Measurements from ENCODE around the gene DSG4.

DSG4 gene

GRCh38 chr18:31410716-31411483, 34.3 kb downstream of the DSG4 start:
- DNase-seq: no peak

- DNase-seq: no peak
Measured at GRCh38 chr18:31413137-31413536, 36.6 kb downstream of the DSG4 start.

GRCh38 chr18:31417850-31418249, 41.3 kb downstream of the DSG4 start:
- DNase-seq: no peak

GRCh38 chr18:31419457-31419932, 42.9 kb downstream of the DSG4 start:
- no peak for DNase-seq

GRCh38 chr18:31420032-31420431, 43.5 kb downstream of the DSG4 start:
- no peak for DNase-seq

GRCh38 chr18:31420524-31420923, 43.9 kb downstream of the DSG4 start:
- no peak for DNase-seq

- no peak for DNase-seq
Measured at GRCh38 chr18:31424383-31424988, 47.9 kb downstream of the DSG4 start.

DNA sequence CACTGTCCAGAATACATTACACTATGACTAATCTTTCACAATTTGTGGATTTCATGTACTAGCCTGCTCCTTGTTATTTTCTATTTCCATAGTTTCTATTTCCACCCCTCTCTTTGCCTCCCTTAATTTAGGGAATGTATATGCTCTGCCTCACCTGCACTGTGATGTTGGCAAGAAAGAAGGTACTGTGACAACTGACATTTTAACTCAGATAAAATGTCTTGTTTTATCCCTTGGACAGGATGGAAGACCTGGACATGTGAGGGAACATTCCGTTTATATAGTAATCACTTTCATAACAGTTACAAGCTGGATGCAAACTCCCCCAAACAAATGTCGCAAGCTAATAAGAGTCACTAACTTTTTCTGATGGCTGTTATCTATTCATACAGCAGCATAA, 49.4 kb downstream of the DSG4 start:
- no peak for DNase-seq

- no peak for DNase-seq
Measured at GRCh38 chr18:31426871-31427406, 50.4 kb downstream of the DSG4 start.

- DNase-seq: no peak
Measured at GRCh38 chr18:31428211-31428610, 51.6 kb downstream of the DSG4 start.

DNA sequence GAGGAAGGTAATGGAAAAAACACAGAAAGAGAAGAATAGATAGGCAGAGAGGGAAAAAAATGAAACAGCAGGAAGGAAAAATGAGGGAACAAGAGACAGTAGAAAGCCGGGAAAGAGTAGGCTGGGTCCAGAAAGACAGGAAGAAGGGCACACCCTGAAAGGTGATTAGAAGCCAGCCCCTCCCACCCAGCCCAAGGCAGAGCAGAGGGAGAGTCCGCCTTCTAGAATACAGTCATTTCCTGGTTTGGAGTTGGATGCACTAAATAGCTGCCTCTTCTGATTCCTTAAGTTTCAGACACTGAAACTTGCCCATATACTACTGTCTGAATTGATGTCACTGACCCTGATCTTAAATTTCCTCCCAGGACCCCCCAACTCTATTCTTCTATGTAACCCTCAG, 53.0 kb downstream of the DSG4 start:
- DNase-seq: no peak

DNA sequence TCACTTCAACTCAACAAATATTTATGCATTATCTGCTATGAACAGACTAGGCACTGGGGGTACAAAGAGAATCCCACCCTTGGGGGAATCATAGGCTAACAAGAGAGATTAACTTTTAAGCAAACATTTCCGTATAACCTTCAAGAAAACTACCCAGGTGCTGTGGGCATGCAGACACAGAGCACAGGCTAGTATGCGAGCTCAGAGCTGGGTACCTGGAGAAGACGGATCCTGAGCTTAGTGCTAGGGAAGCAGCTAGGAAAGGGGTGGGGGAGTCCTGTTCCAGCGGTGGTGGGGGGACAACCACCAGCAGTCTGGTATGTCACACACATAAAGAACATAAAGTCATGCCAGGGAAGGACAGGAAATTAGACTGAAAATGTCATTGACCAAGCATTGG, 53.5 kb downstream of the DSG4 start:
- no peak for DNase-seq

DNA sequence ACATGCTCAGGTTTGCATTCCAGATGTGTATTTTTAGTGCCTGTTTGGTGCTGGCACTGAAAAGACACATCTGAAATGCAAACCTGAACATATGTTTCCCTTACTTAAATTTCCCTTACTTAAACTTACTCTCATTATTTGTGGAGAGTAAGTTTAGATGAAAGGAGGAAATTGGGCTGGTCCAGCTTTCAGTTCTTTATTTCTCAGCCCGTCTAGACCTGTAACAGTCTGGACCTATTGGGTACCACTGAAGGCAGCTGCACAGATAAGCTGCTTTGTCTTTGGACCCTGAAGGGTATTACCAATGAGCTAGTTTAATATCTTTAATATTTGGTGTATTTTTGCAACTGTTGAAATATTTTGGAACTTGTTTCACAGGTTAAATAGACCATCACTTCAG, 54.0 kb downstream of the DSG4 start:
- no peak for DNase-seq

- no peak for DNase-seq
Measured at GRCh38 chr18:31432316-31432715, 55.7 kb downstream of the DSG4 start.

DNA sequence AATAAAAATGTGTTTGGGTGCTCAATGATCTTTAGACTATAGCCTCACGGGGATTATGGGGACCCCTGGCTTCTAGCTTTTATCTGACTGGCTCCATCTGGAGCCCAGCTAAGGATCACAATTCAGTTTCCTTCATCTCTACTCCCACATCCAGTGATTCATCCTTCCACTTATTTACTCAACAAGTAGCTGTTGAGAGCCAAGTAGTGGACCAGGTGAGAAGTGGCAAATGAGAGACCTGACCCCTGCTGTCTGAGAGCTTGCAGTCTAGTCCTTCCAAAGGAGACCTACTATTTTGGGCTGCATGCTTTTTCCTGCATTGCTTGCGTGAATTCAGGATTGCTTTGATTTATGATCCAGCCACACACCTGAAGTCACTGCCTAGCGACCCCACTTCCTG, 60.2 kb downstream of the DSG4 start:
- DNase-seq: no peak

DNA sequence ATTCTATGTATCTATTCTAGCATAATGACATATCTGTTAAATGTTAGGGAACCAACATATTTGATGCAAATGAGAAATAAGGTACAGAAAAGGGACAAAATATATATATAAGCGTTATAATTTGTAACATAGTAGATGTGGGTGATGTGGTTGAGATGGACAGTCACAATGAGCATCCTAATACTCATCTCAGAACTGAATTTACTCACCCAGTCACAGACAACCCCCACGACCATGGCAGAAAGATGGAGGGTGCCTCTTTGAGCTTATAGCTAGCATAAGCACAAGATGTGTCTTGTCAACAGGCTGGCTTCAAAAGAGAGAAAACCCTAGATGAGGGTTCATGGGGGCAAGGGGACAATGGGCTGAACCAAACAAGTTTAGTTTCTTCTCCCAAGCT, 61.8 kb downstream of the DSG4 start:
- DNase-seq: no peak

- DNase-seq: no peak
Measured at GRCh38 chr18:31439807-31440325, 63.3 kb downstream of the DSG4 start.

- DNase-seq: no peak
Measured at GRCh38 chr18:31440787-31441186, 64.2 kb downstream of the DSG4 start.

- no peak for DNase-seq
Measured at GRCh38 chr18:31441493-31441892, 64.9 kb downstream of the DSG4 start.

DNA sequence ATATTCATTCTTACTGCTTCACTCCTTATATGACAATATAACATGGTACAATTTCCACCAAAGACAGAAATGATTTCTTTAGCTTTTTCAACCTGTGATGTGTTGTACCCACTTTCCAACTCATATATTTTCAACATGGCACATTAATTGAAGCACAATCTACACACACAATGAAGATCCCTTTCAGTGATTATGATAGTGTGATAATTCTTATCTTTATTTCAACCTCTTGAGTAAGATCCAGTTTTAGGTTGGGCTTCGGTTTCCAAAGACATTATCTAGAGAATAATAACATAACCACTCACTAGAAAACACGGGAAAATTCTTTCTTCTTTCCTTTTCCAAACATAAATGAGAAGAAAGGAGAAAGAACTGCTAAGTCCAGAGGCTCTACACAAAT, 67.6 kb downstream of the DSG4 start:
- DNase-seq: no peak

GRCh38 chr18:31445908-31446307, 69.3 kb downstream of the DSG4 start:
- no peak for DNase-seq

DNA sequence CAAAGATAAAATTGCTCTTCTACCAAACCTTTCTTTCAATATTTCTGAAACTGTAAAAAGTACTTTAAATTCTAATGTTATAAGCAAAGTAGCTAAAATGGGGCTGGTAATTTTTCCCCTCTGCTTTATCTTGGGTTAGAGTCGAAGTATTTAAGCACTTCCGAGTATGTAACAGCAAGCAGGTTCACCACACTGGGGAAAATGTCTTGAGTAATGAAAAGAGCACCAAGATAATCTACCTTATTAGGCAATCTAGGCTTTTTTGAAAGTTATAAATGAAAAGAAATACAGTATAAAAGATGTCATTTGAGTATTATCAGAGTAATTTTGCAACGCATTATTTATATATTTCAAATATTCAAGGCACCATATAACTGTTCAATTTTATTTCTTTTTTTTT, 70.3 kb downstream of the DSG4 start:
- no peak for DNase-seq

DNA sequence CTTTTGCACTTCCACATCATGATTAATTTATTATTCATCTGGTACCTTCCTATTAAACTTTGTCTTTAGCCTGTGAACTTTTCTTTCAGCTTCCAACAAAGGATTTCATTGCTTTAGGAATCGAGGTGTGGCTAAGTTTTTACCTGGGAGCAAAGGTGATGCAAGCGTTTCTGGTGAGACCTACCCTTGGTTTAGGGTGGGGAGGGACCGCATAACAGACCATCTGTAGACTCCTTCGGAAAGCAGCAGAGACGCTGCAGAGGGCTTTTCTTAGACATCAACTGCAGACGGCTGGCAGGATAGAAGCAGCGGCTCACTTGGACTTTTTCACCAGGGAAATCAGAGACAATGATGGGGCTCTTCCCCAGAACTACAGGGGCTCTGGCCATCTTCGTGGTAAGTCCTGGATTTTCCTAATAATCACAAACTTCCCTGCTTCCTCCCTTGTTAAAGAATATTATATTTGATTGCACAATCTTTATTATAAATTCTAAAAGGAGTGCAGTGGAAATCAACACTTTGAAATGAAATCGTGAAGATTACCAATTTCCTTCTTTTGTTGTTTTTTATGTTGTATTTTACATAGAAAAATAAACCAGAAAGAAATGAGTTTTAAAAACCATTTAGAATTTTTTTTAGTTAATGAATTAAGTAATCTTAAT, 71.1 kb downstream of the DSG4 start, which contains the start of gene DSG3:
DSG3 (plus strand) TSS at position 212 of the 662 bp plus-strand sequence; CDS start at position 349, 137 bp downstream.
- no peak for DNase-seq

GRCh38 chr18:31450409-31450808, 73.8 kb downstream of the DSG4 start:
- no peak for DNase-seq

Measured in NCI-H2081 treated with DMSO at 0.1 percent for 48 hours (cell line).